Peyer's patch (tissue), 4 donors: ENCODE results near the gene RAPGEF5.

Experiments
- POLR2A ChIP-seq, 2 donors: fragments of 450-650 bp; IDR thresholded peaks; one replicate each; pipeline ENCODE4 v1.5.1; 2017; ENCODE audit warnings: antibody characterized with exemption in 2 of 2, mild to moderate bottlenecking in 2 of 2, moderate library complexity in 2 of 2
- TF ChIP-seq, protein P1 (sequence below), 6 experiments: fragments of 450-650 bp in 4 of 6; fragments of 200-600 bp in 2 of 6; sonication (generic) in 1 of 6; IDR thresholded peaks; one replicate each; pipeline ENCODE4 v1.5.1; 2017 to 2019; ENCODE audit warnings: antibody characterized with exemption in 6 of 6, mild to moderate bottlenecking in 3 of 6, moderate library complexity in 1 of 6

DNA sequence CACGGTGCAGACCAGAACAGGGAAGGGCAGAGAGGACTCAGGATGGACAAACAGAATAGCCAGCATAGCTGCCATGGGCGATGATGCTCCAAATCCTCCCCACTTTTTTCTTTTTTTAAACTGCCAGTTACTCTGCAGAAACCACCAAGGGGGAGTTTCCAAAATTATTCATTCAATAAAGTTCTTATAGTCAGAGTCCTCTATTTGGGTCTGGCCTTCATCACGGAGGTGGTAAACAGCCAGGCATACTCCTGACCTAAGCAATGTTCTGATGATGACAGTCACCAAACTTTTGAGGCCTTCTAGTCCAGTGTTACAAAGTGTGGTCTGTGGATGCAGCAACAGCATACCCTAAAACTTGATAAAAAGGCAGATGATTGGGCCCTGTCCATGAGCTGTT is 12.3 kb downstream of the RAPGEF5 start:
- TF ChIP-seq, protein P1, sequence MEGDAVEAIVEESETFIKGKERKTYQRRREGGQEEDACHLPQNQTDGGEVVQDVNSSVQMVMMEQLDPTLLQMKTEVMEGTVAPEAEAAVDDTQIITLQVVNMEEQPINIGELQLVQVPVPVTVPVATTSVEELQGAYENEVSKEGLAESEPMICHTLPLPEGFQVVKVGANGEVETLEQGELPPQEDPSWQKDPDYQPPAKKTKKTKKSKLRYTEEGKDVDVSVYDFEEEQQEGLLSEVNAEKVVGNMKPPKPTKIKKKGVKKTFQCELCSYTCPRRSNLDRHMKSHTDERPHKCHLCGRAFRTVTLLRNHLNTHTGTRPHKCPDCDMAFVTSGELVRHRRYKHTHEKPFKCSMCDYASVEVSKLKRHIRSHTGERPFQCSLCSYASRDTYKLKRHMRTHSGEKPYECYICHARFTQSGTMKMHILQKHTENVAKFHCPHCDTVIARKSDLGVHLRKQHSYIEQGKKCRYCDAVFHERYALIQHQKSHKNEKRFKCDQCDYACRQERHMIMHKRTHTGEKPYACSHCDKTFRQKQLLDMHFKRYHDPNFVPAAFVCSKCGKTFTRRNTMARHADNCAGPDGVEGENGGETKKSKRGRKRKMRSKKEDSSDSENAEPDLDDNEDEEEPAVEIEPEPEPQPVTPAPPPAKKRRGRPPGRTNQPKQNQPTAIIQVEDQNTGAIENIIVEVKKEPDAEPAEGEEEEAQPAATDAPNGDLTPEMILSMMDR (IDR thresholded peaks at IDR 0.05) = no peak
- no peak for TF ChIP-seq POLR2A (IDR thresholded peaks at IDR 0.05)
